ENCODE data around the gene SSTR3.

The SSTR3 gene

DNA sequence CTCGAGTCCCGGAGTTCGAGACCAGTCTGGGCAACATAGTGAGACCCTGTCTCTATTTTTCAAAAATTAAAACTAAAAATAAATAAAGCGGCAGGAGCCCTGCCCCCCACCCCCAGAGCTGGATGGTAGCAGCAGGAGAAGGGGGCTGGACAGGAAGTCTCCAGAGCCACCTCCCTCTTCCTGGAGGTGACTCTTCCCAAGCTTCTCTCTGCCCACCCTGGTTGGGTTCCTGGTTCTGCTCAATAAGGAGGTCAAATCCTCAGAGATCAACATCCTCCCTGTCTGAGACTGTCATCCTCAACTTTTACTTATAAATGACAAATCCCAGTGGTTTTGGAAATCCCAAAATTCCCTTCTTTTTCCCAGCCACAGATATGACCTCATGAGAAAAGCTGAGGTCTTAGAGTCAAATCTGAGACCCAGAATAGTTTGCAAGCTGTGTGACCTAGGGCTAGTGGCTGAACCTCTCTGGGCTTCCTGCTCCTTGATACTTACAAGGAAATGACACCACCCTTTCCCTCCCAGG lies 25.2 kb downstream of the SSTR3 start:
- no peaks in the 10 kb centered on the region for H3K9me2 ChIP-seq (replicated peaks; ENCODE audit: insufficient read depth, low read length)
- H3K9ac ChIP-seq (ENCODE audit: low read length): no peak overlapping the region
- H3K9me3 ChIP-seq (ENCODE audit: insufficient read depth, low read length): peaks cover 3% of the 10 kb centered on the region; the same call in 1 of the 2 replicates
- H3K27ac ChIP-seq (ENCODE audit: low read depth, low read length): no peak overlapping the region
- no peaks in the 10 kb centered on the region for H3F3A ChIP-seq (ENCODE audit: insufficient read depth)
- H3K27me3 ChIP-seq (ENCODE audit: low read length): no peaks in the 10 kb centered on the region
- no peak overlapping the region for H3K4me3 ChIP-seq (ENCODE audit: insufficient read depth, low read length, poor library complexity, severe bottlenecking)
- no peaks in the 10 kb centered on the region for H3K79me2 ChIP-seq (ENCODE audit: insufficient read depth, low read length)
- no peak for TF ChIP-seq EZH2phosphoT487 (conservative IDR thresholded peaks at IDR 0.05; ENCODE audit: low read length)
- no peak for TF ChIP-seq CTCF (IDR thresholded peaks at IDR 0.05; ENCODE audit: insufficient read depth, low read length, poor library complexity, severe bottlenecking)
- no peaks in the 10 kb centered on the region for H4K20me1 ChIP-seq (ENCODE audit: low read depth, low read length)
- no peaks in the 10 kb centered on the region; the same call in 1 of the 2 replicates for H3K36me3 ChIP-seq (ENCODE audit: low read length)
- no peak overlapping the region for H2AFZ ChIP-seq (ENCODE audit: low read depth, low read length, severe bottlenecking)
- no peak overlapping the region for H3K4me2 ChIP-seq (ENCODE audit: low read depth, low read length, poor library complexity, severe bottlenecking)

GRCh38 chr22:37186228-37186996 lies 25.9 kb downstream of the SSTR3 start:
- TF ChIP-seq EZH2phosphoT487 (conservative IDR thresholded peaks at IDR 0.05; ENCODE audit: low read length) (no peak), CTCF (IDR thresholded peaks at IDR 0.05; ENCODE audit: insufficient read depth, low read length, poor library complexity, severe bottlenecking) (no peak)
- no peaks in the 10 kb centered on the region for H3K27me3 ChIP-seq (ENCODE audit: low read length)
- no peaks in the 10 kb centered on the region for H3K9me2 ChIP-seq (replicated peaks; ENCODE audit: insufficient read depth, low read length)
- H3K36me3 ChIP-seq (ENCODE audit: low read length): no peaks in the 10 kb centered on the region
- no peaks in the 10 kb centered on the region for H3F3A ChIP-seq (ENCODE audit: insufficient read depth)
- H4K20me1 ChIP-seq (ENCODE audit: low read depth, low read length): no peaks in the 10 kb centered on the region
- H3K27ac ChIP-seq (ENCODE audit: low read depth, low read length): no peak overlapping the region
- no peak overlapping the region for H3K4me2 ChIP-seq (ENCODE audit: low read depth, low read length, poor library complexity, severe bottlenecking)
- H3K9ac ChIP-seq (ENCODE audit: low read length): no peak overlapping the region
- H2AFZ ChIP-seq (ENCODE audit: low read depth, low read length, severe bottlenecking): no peak overlapping the region
- no peaks in the 10 kb centered on the region for H3K79me2 ChIP-seq (ENCODE audit: insufficient read depth, low read length)
- no peaks in the 10 kb centered on the region for H3K9me3 ChIP-seq (ENCODE audit: insufficient read depth, low read length)
- H3K4me3 ChIP-seq (ENCODE audit: insufficient read depth, low read length, poor library complexity, severe bottlenecking): no peak overlapping the region

DNA sequence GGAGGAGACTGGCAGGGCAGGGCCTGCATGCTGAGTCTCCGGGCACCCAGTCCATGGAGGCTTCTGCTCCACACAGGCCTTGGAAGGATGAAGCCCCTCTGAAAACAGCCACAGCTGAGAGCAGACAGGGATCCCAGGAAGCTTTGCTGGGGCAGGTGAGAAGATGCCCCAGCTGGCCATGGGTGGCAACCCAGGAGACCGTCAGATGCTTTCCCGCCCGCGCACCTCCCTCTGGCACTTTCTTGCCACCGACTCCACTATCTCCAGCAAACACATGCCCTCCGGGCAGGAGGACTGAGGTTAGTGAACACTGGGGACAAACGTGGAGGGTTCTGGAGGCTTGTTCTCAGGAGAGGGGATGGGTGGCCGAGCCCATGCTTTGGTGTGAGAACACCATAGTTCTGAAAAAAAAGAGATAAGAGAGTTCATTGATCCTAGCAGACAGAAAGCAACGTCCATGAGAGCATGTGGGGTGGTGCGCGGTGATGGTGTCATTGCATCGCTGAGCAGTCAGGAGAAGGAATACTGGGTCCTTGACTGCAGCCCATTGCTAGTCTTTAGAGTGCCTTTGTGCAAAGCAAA lies 26.5 kb downstream of the SSTR3 start:
- TF ChIP-seq CTCF (IDR thresholded peaks at IDR 0.05; ENCODE audit: insufficient read depth, low read length, poor library complexity, severe bottlenecking) (no peak), EZH2phosphoT487 (conservative IDR thresholded peaks at IDR 0.05; ENCODE audit: low read length) (no peak)
- H2AFZ ChIP-seq (ENCODE audit: low read depth, low read length, severe bottlenecking): no peak overlapping the region
- no peaks in the 10 kb centered on the region for H3F3A ChIP-seq (ENCODE audit: insufficient read depth)
- H3K27ac ChIP-seq (ENCODE audit: low read depth, low read length): no peak overlapping the region
- H3K9me3 ChIP-seq (ENCODE audit: insufficient read depth, low read length): no peaks in the 10 kb centered on the region
- no peak overlapping the region for H3K4me3 ChIP-seq (ENCODE audit: insufficient read depth, low read length, poor library complexity, severe bottlenecking)
- H3K9me2 ChIP-seq (replicated peaks; ENCODE audit: insufficient read depth, low read length): no peaks in the 10 kb centered on the region
- H3K9ac ChIP-seq (ENCODE audit: low read length): no peak overlapping the region
- no peaks in the 10 kb centered on the region for H4K20me1 ChIP-seq (ENCODE audit: low read depth, low read length)
- H3K36me3 ChIP-seq (ENCODE audit: low read length): no peaks in the 10 kb centered on the region
- no peaks in the 10 kb centered on the region for H3K79me2 ChIP-seq (ENCODE audit: insufficient read depth, low read length)
- H3K27me3 ChIP-seq (ENCODE audit: low read length): no peaks in the 10 kb centered on the region
- H3K4me2 ChIP-seq (ENCODE audit: low read depth, low read length, poor library complexity, severe bottlenecking): no peak overlapping the region
